Iris pigment epithelial cell (primary cell): ENCODE data around the gene CEP250.

ENCODE experiments used
- DNase-seq: peaks from one replicate; pipeline ENCODE4 v3.0.0-alpha.2; 2011; ENCODE audit warnings: low read depth

Gene CEP250

DNA sequence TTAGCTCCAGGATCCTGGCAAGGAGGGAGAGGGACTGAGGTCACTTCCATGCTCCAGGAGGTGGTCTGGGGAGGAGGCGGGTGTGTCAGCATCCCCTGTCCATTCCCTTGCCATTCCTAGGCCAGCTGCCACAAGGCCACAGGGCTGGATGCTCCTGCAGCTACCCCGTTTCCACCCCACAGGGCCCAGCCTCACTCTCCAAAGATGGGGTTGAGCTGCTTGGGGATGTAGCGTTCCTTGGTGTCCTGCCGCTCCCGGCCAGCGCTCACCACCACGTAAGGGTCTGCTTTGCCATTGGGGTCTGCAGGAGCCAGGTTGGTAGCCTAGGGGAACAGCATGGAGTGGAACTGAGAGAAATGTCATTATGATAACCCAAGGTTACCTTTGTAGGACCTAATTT lies 109.5 kb downstream of the CEP250 start:
- DNase-seq = no peak

DNA sequence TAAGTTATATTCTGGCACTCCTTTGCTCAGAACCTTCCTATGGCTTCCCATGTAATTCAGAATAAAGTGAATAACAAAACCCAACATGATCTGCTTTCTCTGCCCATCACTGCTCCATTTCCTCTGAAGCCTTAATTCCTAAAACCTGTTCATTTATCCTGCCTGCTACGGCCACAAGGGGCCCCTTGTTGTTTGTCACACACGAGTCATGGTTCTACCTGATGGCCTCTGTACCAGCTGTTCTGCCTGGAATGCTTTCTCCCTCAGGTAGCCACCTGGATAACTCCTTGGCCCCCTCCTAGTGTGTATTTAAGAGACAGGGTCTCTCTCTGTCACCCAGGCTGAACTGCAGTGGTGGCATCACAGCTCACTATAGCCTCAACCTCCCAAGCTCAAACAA lies 113.2 kb downstream of the CEP250 start:
- DNase-seq = no peak
